ENCODE data around the gene NRTN. TPM values are rescaled to one million over a fixed set of nuclear protein-coding genes. Genes with fewer than 3 reads are reported as not detected.

The NRTN gene
- total RNA-seq, 1 experiment from 2014 or later: 3.9 TPM

DNA sequence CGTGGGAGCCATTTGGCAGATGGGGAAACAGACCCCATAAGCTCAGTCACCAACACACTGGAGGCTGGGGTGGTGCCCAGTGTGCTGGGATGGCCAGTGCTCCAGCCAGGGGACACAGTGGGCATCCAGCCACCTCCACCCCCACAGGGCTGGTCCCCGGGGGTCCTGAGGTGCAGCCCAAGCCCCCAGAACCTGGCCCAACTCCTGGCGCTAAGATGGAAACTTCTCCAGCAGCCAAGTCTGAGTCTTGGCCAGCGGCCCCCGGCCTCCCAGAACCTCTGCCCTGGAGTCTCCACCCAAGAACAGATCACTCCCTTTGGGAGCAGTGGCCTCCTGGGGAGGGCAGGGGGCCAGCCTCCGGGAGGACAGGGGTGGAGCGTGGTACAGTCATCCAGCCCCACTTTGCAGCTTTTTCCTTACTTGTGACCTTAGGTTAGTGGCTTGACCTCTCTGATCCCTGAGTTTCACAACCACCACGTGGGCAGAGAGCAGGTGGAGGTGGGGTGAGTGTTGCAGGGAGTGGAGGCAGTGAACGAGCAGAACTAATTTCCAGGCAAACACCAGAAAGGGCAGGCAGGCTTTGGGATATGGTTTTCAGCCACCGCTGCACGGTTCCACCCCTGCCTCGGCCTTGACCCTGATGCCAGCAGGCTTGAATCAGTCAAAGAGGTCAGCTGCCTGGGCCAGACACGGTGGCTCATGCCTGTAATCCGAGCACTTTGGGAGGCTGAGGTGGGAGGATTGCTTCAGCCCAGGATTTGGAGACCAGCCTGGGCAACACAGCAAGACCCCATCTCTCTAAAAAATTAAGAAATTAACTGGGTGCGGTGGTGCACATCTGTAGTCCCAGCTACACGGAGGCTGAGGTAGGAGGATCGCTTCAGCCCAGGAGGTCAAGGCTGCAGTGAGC, 4.3 kb upstream of the NRTN start:
- intact Hi-C loops (cut with micrococcal nuclease): loop anchor here (5.0 kb wide), 1 partner anchor 222 kb away; no protein-coding TSS in a partner anchor
- CTCF ChIA-PET: no interaction called here
- BruUV-seq (replicated peaks): no TSS peak
- H4K20me1 ChIP-seq (ENCODE audit: low read length): no peaks in the 10 kb centered on the region
- no peak overlapping the region for H3K27ac ChIP-seq (ENCODE audit: low read length)
- no peaks in the 10 kb centered on the region for H3K27me3 ChIP-seq (ENCODE audit: low read length)
- no peak overlapping the region for H3K9ac ChIP-seq (ENCODE audit: low read length)
- no peaks in the 10 kb centered on the region for H3K9me2 ChIP-seq (replicated peaks; ENCODE audit: low read length)
- H3K4me2 ChIP-seq (ENCODE audit: low read length): no peak overlapping the region
- no peaks in the 10 kb centered on the region for H3K9me3 ChIP-seq (ENCODE audit: low read length)
- no peak overlapping the region for H3K4me3 ChIP-seq (ENCODE audit: low read length)
- H3K4me1 ChIP-seq (ENCODE audit: insufficient read depth, low read length): peaks cover 12% of the 10 kb centered on the region
- H3K79me2 ChIP-seq (ENCODE audit: low read length): no peaks in the 10 kb centered on the region
- ATAC-seq (no peak), DNase-seq (no peak)
- no peaks in the 10 kb centered on the region for H3K36me3 ChIP-seq (ENCODE audit: low read depth, low read length)
- TF ChIP-seq EZH2phosphoT487 (IDR thresholded peaks at IDR 0.05; ENCODE audit: borderline replicate concordance, low read length) (no peak), EZH2 (IDR thresholded peaks at IDR 0.05; ENCODE audit: low read length, unreplicated experiment) (no peak)
- no peaks in the 10 kb centered on the region for H3F3A ChIP-seq (ENCODE audit: low read length, unreplicated experiment)
- no peak overlapping the region for H2AFZ ChIP-seq (ENCODE audit: low read length)
- POLR2A ChIA-PET (ENCODE audit: unreplicated experiment): no interaction called here

GRCh38 chr19:5801796-5802619, 2.9 kb upstream of the NRTN start:
- no peak overlapping the region for H3K9ac ChIP-seq (ENCODE audit: low read length)
- ChIA-PET CTCF (interaction anchor here (0.6 kb wide), 1 partner anchor 1812 kb away, joined by 7 read pairs; no protein-coding TSS in a partner anchor), POLR2A (ENCODE audit: unreplicated experiment) (no interaction called here)
- H3K27me3 ChIP-seq (ENCODE audit: low read length): no peaks in the 10 kb centered on the region
- DNase-seq: no peak
- H3K27ac ChIP-seq (ENCODE audit: low read length): no peak overlapping the region
- TF ChIP-seq EZH2phosphoT487 (IDR thresholded peaks at IDR 0.05; ENCODE audit: borderline replicate concordance, low read length) (no peak), EZH2 (IDR thresholded peaks at IDR 0.05; ENCODE audit: low read length, unreplicated experiment) (no peak)
- TF ChIP-seq, protein P1, sequence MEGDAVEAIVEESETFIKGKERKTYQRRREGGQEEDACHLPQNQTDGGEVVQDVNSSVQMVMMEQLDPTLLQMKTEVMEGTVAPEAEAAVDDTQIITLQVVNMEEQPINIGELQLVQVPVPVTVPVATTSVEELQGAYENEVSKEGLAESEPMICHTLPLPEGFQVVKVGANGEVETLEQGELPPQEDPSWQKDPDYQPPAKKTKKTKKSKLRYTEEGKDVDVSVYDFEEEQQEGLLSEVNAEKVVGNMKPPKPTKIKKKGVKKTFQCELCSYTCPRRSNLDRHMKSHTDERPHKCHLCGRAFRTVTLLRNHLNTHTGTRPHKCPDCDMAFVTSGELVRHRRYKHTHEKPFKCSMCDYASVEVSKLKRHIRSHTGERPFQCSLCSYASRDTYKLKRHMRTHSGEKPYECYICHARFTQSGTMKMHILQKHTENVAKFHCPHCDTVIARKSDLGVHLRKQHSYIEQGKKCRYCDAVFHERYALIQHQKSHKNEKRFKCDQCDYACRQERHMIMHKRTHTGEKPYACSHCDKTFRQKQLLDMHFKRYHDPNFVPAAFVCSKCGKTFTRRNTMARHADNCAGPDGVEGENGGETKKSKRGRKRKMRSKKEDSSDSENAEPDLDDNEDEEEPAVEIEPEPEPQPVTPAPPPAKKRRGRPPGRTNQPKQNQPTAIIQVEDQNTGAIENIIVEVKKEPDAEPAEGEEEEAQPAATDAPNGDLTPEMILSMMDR (conservative IDR thresholded peaks at IDR 0.05; ENCODE audit: low read depth, low read length): no peak
- no peak overlapping the region for H3K4me3 ChIP-seq (ENCODE audit: low read length)
- no peaks in the 10 kb centered on the region for H4K20me1 ChIP-seq (ENCODE audit: low read length)
- ATAC-seq: no peak
- peaks cover 12% of the 10 kb centered on the region for H3K4me1 ChIP-seq (ENCODE audit: insufficient read depth, low read length)
- no peaks in the 10 kb centered on the region for H3F3A ChIP-seq (ENCODE audit: low read length, unreplicated experiment)
- BruUV-seq (replicated peaks): no TSS peak
- H3K36me3 ChIP-seq (ENCODE audit: low read depth, low read length): no peaks in the 10 kb centered on the region
- no peaks in the 10 kb centered on the region for H3K9me2 ChIP-seq (replicated peaks; ENCODE audit: low read length)
- no peaks in the 10 kb centered on the region for H3K79me2 ChIP-seq (ENCODE audit: low read length)
- intact Hi-C loops (cut with micrococcal nuclease): loop anchor here (5.0 kb wide), 1 partner anchor 220 kb away; no protein-coding TSS in a partner anchor
- H3K9me3 ChIP-seq (ENCODE audit: low read length): no peaks in the 10 kb centered on the region
- peak overlapping the region; percentile 15; the same call in 1 of the 2 replicates for H3K4me2 ChIP-seq (ENCODE audit: low read length)
- H2AFZ ChIP-seq (ENCODE audit: low read length): peak overlapping the region; percentile 37; the same call in 1 of the 2 replicates

DNA sequence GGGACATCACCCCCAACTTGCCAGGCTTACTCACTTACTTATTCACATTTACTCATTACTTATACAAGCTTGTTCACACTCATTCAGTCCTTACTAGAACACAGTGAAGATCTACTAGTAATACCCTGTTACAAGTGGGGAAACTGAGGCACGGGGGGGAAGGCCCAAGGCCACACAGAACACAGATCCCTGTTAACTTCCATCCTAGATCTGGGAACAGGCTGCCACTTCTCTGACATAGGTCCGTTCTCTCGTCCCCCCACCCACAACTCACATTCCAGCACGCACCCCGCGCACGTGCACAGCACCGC, 1.5 kb upstream of the NRTN start:
- CTCF ChIA-PET: interaction anchor here (0.6 to 1.7 kb wide), 11 partner anchors 9 to 244 kb away, joined by 3 to 27 read pairs (median 11); partner anchors contain the start of genes CAPS, NDUFA11 and VMAC
- DNase-seq (no peak), ATAC-seq (no peak)
- H3K27ac ChIP-seq (ENCODE audit: low read length): no peak overlapping the region
- BruUV-seq (replicated peaks): no TSS peak
- H3K9me3 ChIP-seq (ENCODE audit: low read length): no peaks in the 10 kb centered on the region
- H4K20me1 ChIP-seq (ENCODE audit: low read length): no peaks in the 10 kb centered on the region
- peak overlapping the region; percentile 58 for H3K4me3 ChIP-seq (ENCODE audit: low read length)
- no peaks in the 10 kb centered on the region for H3K9me2 ChIP-seq (replicated peaks; ENCODE audit: low read length)
- H3K79me2 ChIP-seq (ENCODE audit: low read length): no peaks in the 10 kb centered on the region
- no peaks in the 10 kb centered on the region for H3F3A ChIP-seq (ENCODE audit: low read length, unreplicated experiment)
- no peaks in the 10 kb centered on the region for H3K36me3 ChIP-seq (ENCODE audit: low read depth, low read length)
- peak overlapping the region; percentile 44 for H3K9ac ChIP-seq (ENCODE audit: low read length)
- TF ChIP-seq EZH2 (IDR thresholded peaks at IDR 0.05; ENCODE audit: low read length, unreplicated experiment) (no peak), EZH2phosphoT487 (IDR thresholded peaks at IDR 0.05; ENCODE audit: borderline replicate concordance, low read length) (no peak)
- TF ChIP-seq, protein P1 (conservative IDR thresholded peaks at IDR 0.05; ENCODE audit: low read depth, low read length): no peak
- POLR2A ChIA-PET (ENCODE audit: unreplicated experiment): no interaction called here
- peak overlapping the region; percentile 90 for H2AFZ ChIP-seq (ENCODE audit: low read length)
- peaks cover 12% of the 10 kb centered on the region for H3K4me1 ChIP-seq (ENCODE audit: insufficient read depth, low read length)
- peak overlapping the region; percentile 85 for H3K4me2 ChIP-seq (ENCODE audit: low read length)
- H3K27me3 ChIP-seq (ENCODE audit: low read length): no peaks in the 10 kb centered on the region
- intact Hi-C loops (cut with micrococcal nuclease): loop anchor here (5.0 kb wide), 1 partner anchor 219 kb away; no protein-coding TSS in a partner anchor
